Mammary epithelial cell (primary cell): Measurements from ENCODE around the gene CNTFR.

Experiments
- EZH2 ChIP-seq: IDR thresholded peaks from 2 replicates; pipeline ENCODE4 v1.6.1; 2012; ENCODE audit warnings: low read length, inconsistent platforms, borderline replicate concordance
- TF ChIP-seq, protein P1 (sequence below), 2 donors: IDR thresholded peaks in 1 of 2; conservative IDR thresholded peaks in 1 of 2; 2 replicates each; pipeline ENCODE4 v1.5.1; 2011 to 2012; ENCODE audit warnings: inconsistent platforms in 2 of 2, low read length in 2 of 2, mild to moderate bottlenecking in 2 of 2, control low read depth in 1 of 2, low read depth in 1 of 2; ENCODE audit not compliant: insufficient read depth in 1 of 2; ENCODE audit errors: extremely low read depth in 1 of 2

DNA sequence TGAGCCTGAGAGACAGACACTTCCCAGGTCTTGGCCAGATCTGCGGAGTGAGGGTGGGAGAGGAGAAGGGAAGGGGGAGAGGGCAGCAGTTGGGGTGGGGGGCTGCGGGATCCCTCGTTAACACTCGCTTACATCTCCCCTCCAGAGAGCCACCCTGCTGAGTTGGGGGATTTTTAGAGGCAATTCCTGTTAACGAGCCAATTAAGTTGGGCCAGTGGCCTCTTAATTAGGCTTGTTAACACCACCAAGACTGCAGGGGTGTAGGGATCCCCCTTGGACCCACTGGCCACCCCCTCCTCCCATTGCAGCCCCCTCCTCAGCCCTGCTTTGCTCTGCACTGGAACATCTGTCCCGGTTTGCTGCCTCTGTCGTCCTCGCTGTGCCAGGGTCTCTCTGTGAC is 23.7 kb downstream of the CNTFR start:
- TF ChIP-seq, protein P1, sequence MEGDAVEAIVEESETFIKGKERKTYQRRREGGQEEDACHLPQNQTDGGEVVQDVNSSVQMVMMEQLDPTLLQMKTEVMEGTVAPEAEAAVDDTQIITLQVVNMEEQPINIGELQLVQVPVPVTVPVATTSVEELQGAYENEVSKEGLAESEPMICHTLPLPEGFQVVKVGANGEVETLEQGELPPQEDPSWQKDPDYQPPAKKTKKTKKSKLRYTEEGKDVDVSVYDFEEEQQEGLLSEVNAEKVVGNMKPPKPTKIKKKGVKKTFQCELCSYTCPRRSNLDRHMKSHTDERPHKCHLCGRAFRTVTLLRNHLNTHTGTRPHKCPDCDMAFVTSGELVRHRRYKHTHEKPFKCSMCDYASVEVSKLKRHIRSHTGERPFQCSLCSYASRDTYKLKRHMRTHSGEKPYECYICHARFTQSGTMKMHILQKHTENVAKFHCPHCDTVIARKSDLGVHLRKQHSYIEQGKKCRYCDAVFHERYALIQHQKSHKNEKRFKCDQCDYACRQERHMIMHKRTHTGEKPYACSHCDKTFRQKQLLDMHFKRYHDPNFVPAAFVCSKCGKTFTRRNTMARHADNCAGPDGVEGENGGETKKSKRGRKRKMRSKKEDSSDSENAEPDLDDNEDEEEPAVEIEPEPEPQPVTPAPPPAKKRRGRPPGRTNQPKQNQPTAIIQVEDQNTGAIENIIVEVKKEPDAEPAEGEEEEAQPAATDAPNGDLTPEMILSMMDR (conservative IDR thresholded peaks at IDR 0.05 in 1 of 2, IDR thresholded peaks at IDR 0.05 in 1 of 2; ENCODE audit: extremely low read depth in 1 of 2, insufficient read depth in 1 of 2, low read depth in 1 of 2, low read length in 2 of 2): no peak
- no peak for TF ChIP-seq EZH2
